Thoracic aorta (tissue), 2 donors: Measurements from ENCODE around the gene TACC3. TPM values are rescaled to one million over a fixed set of nuclear protein-coding genes. Genes with fewer than 3 reads are reported as not detected.
A peak's percentile ranks its signal among the peaks of the same experiment; 100 is the strongest.

Experiments
- ATAC-seq: fragments of 150-250 bp; one replicate; pipeline ENCODE4 v1.8.0; 2017; ENCODE audit warnings: low read depth; ENCODE audit not compliant: insufficient number of reproducible peaks, low FRiP score
- DNase-seq: peaks from one replicate; pipeline ENCODE4 v3.0.0-alpha.2; 2020; ENCODE audit warnings: low spot score
- H3K27ac ChIP-seq, 2 donors: fragments of 200-600 bp; sonication (generic); 1 replicate in 1 of 2; 2 replicates in 1 of 2; pipeline ENCODE4 v1.5.1; 2016; ENCODE audit warnings: mild to moderate bottlenecking in 2 of 2, moderate library complexity in 2 of 2
- H3K27me3 ChIP-seq: fragments of 200-600 bp; sonication (generic); replicated peaks from 2 replicates; pipeline ENCODE4 v1.6.0; 2016; ENCODE audit warnings: mild to moderate bottlenecking; ENCODE audit not compliant: insufficient read depth
- H3K36me3 ChIP-seq: fragments of 200-600 bp; sonication (generic); one replicate; pipeline ENCODE4 v1.5.1; 2016
- H3K4me1 ChIP-seq, 2 donors: fragments of 200-600 bp; sonication (generic); 1 replicate in 1 of 2; 2 replicates in 1 of 2; pipeline versions ENCODE4 v1.5.1 to v1.6.0; 2016; ENCODE audit warnings: low read depth in 2 of 2, mild to moderate bottlenecking in 1 of 2; ENCODE audit not compliant: control insufficient read depth in 1 of 2
- H3K4me3 ChIP-seq: fragments of 200-600 bp; sonication (generic); 2 replicates; pipeline ENCODE4 v1.5.1; 2016; ENCODE audit warnings: mild to moderate bottlenecking
- H3K9me3 ChIP-seq: fragments of 200-600 bp; sonication (generic); 2 replicates; pipeline ENCODE4 v1.5.1; 2016
- total RNA-seq, 2 donors: library from RNA; depleted of rRNA; stranded (reverse); fragments of >200 nt; gene quantifications; one replicate each; pipeline versions ENCODE4 v1.1.0 to v1.2.3, GENCODE V29; 2016
- TF ChIP-seq, protein P1 (sequence below): fragments of 200-600 bp; sonication (generic); IDR thresholded peaks from one replicate; pipeline ENCODE4 v1.5.1; 2019; ENCODE audit warnings: antibody characterized with exemption

Gene TACC3
- total RNA-seq, 2 donors from 2014 or later = 6.2 to 24.5 TPM

- TF ChIP-seq, protein P1, sequence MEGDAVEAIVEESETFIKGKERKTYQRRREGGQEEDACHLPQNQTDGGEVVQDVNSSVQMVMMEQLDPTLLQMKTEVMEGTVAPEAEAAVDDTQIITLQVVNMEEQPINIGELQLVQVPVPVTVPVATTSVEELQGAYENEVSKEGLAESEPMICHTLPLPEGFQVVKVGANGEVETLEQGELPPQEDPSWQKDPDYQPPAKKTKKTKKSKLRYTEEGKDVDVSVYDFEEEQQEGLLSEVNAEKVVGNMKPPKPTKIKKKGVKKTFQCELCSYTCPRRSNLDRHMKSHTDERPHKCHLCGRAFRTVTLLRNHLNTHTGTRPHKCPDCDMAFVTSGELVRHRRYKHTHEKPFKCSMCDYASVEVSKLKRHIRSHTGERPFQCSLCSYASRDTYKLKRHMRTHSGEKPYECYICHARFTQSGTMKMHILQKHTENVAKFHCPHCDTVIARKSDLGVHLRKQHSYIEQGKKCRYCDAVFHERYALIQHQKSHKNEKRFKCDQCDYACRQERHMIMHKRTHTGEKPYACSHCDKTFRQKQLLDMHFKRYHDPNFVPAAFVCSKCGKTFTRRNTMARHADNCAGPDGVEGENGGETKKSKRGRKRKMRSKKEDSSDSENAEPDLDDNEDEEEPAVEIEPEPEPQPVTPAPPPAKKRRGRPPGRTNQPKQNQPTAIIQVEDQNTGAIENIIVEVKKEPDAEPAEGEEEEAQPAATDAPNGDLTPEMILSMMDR = no peak
- ATAC-seq (no peak), DNase-seq (no peak)
- H3K4me3 ChIP-seq = no peak overlapping the region
- peaks cover 11 to 23% of the 10 kb centered on the region in 2 donors for H3K4me1 ChIP-seq
- no peaks in the 10 kb centered on the region for H3K9me3 ChIP-seq
- H3K27me3 ChIP-seq = no peaks in the 10 kb centered on the region
- no peak overlapping the region for H3K27ac ChIP-seq
- peaks cover 12% of the 10 kb centered on the region for H3K36me3 ChIP-seq
Observed at GRCh38 chr4:1716065-1716945, 5.0 kb upstream of the TACC3 start.

- DNase-seq = no peak
- TF ChIP-seq, protein P1 = no peak
- H3K9me3 ChIP-seq = no peaks in the 10 kb centered on the region
- H3K27ac ChIP-seq = no peak overlapping the region
- H3K4me1 ChIP-seq = peaks cover 11 to 32% of the 10 kb centered on the region in 2 donors
- ATAC-seq = no peak
- H3K27me3 ChIP-seq = no peaks in the 10 kb centered on the region
- H3K4me3 ChIP-seq = no peak overlapping the region
- H3K36me3 ChIP-seq = peaks cover 12% of the 10 kb centered on the region
Observed at GRCh38 chr4:1717129-1718094, 3.9 kb upstream of the TACC3 start.

GRCh38 chr4:1718095-1718850 lies 3.0 kb upstream of the TACC3 start:
- Histone ChIP-seq H3K9me3 (no peaks in the 10 kb centered on the region), H3K36me3 (peaks cover 12% of the 10 kb centered on the region), H3K4me3 (no peak overlapping the region), H3K27me3 (no peaks in the 10 kb centered on the region), H3K4me1 (peaks cover 16 to 35% of the 10 kb centered on the region in 2 donors), H3K27ac (no peak overlapping the region)
- TF ChIP-seq, protein P1 = no peak
- DNase-seq (no peak), ATAC-seq (no peak)

- Histone ChIP-seq H3K9me3 (no peaks in the 10 kb centered on the region), H3K4me1 (peaks cover 14 to 29% of the 10 kb centered on the region in 2 donors), H3K4me3 (peak overlapping the region; percentile 73), H3K27ac (peak overlapping the region; percentile 92 to 95), H3K36me3 (peaks cover 12% of the 10 kb centered on the region), H3K27me3 (no peaks in the 10 kb centered on the region)
- no peak for ATAC-seq
- TF ChIP-seq, protein P1 = no peak
- DNase-seq = no peak
Observed at GRCh38 chr4:1720163-1720983, 948 bp upstream of the TACC3 start.
